K562 (cell line): ENCODE measurements around the gene SLC25A51. TPM values are rescaled to one million over a fixed set of nuclear protein-coding genes. Genes with fewer than 3 reads are reported as not detected.

Source experiments
- CHD1 ChIP-seq: fragments of 200-600 bp; sonication (generic); IDR thresholded peaks from one replicate; pipeline ENCODE4 v1.6.1; 2012; ENCODE audit warnings: mild to moderate bottlenecking, moderate library complexity, low read length, inconsistent platforms
- FOXA1 ChIP-seq: fragments of 450-650 bp; IDR thresholded peaks from 2 replicates; pipeline ENCODE4 v1.6.1; 2016; ENCODE audit warnings: mild to moderate bottlenecking, borderline replicate concordance
- GATAD2B ChIP-seq: fragments of 450-650 bp; IDR thresholded peaks from 2 replicates; pipeline ENCODE4 v1.6.1; 2017; ENCODE audit warnings: mild to moderate bottlenecking, borderline replicate concordance
- GTF2E2 ChIP-seq: fragments of 200-800 bp; sonication (Bioruptor generic); IDR thresholded peaks from 2 replicates; pipeline ENCODE4 v1.6.1; 2016; ENCODE audit warnings: missing genetic modification characterization, missing compliant biosample characterization
- SNRNP70 ChIP-seq: fragments of 200-400 bp; formaldehyde crosslinking; optimal IDR thresholded peaks from 2 replicates; pipeline ENCODE3; 2017; ENCODE audit warnings: low read depth, low read length
- TCFL5 ChIP-seq: fragments of 250-450 bp; sonication (Bioruptor Pico); conservative IDR thresholded peaks from 2 replicates; pipeline ENCODE4 v1.6.1; 2021; ENCODE audit warnings: mild to moderate bottlenecking, moderate library complexity, matching md5 sums
- polyA plus RNA-seq, 8 experiments: library from polyadenylated mRNA; depleted of rRNA in 4 of 8; stranded (reverse) in 5 of 8; unstranded in 3 of 8; fragments of >200 nt; fragmentation: Nextera tagmentation in 2 of 8; fragmentation: Illumina TruSeq in 1 of 8; extraction: Ambion mirVana in 2 of 8; extraction: Trizol in 1 of 8; gene quantifications; 2 replicates each; pipeline versions ENCODE4 v1.2.1 to v1.2.3, GENCODE V29; 2011 to 2014; ENCODE audit warnings: inconsistent platforms in 1 of 8, missing spikeins in 1 of 8
- total RNA-seq, 7 experiments: library from RNA; depleted of rRNA in 6 of 7; stranded (reverse); fragments of >200 nt in 6 of 7; fragmentation: Illumina TruSeq in 2 of 7; extraction: Trizol in 2 of 7; gene quantifications; 2 replicates each; pipeline versions ENCODE4 v1.2.1 to v1.2.3, GENCODE V29; 2011 to 2021; ENCODE audit warnings: low replicate concordance in 1 of 7
- TF ChIP-seq, protein P1 (sequence below): IDR thresholded peaks from 3 replicates; pipeline ENCODE4 v1.6.1; 2011; ENCODE audit warnings: borderline replicate concordance, mild to moderate bottlenecking; ENCODE audit not compliant: insufficient read length, insufficient read depth
- TF ChIP-seq, protein P2 (sequence below): fragments of 250-450 bp; sonication (Bioruptor Pico); IDR thresholded peaks from 2 replicates; pipeline ENCODE4 v1.4.0; 2020; ENCODE audit warnings: mild to moderate bottlenecking, moderate library complexity, borderline replicate concordance
- TF ChIP-seq, protein P3 (sequence below): IDR thresholded peaks from 2 replicates; pipeline ENCODE4 v1.6.1; 2012; ENCODE audit warnings: low read depth, low read length, improper control_type of control experiment, borderline replicate concordance

Gene SLC25A51
- total and polyA plus RNA-seq, 9 of the 15 experiments (the other 6 are each of a cell fraction or from before 2014, with no cell fraction given), result 9.1 to 40.7 (median 24.5) TPM

DNA sequence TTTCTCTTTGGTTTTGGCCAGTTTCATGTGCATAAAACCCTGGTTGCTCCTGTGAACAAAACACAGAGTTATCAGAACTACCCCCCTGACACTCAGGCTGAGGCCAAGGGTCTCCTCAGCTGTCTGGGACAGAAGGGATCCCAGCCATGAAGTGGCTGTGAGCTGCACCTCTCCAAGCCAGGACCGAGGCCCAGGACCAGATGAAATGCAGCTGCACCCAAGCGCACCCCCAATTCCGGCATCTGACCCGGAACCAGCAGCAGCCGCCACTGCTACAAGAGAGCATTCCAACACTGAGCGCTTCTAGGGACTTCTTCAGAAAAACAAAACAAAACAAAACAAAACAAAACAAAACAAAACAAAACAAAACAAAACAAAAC lies 16.0 kb upstream of the SLC25A51 start (continued):
- TF ChIP-seq, protein P1, sequence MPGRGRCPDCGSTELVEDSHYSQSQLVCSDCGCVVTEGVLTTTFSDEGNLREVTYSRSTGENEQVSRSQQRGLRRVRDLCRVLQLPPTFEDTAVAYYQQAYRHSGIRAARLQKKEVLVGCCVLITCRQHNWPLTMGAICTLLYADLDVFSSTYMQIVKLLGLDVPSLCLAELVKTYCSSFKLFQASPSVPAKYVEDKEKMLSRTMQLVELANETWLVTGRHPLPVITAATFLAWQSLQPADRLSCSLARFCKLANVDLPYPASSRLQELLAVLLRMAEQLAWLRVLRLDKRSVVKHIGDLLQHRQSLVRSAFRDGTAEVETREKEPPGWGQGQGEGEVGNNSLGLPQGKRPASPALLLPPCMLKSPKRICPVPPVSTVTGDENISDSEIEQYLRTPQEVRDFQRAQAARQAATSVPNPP, result no peak
- no peak for TF ChIP-seq GTF2E2 (tag)
- TF ChIP-seq, protein P2, sequence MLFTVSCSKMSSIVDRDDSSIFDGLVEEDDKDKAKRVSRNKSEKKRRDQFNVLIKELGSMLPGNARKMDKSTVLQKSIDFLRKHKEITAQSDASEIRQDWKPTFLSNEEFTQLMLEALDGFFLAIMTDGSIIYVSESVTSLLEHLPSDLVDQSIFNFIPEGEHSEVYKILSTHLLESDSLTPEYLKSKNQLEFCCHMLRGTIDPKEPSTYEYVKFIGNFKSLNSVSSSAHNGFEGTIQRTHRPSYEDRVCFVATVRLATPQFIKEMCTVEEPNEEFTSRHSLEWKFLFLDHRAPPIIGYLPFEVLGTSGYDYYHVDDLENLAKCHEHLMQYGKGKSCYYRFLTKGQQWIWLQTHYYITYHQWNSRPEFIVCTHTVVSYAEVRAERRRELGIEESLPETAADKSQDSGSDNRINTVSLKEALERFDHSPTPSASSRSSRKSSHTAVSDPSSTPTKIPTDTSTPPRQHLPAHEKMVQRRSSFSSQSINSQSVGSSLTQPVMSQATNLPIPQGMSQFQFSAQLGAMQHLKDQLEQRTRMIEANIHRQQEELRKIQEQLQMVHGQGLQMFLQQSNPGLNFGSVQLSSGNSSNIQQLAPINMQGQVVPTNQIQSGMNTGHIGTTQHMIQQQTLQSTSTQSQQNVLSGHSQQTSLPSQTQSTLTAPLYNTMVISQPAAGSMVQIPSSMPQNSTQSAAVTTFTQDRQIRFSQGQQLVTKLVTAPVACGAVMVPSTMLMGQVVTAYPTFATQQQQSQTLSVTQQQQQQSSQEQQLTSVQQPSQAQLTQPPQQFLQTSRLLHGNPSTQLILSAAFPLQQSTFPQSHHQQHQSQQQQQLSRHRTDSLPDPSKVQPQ (CRISPR knock-in tag), result no peak
- no peak for TF ChIP-seq TCFL5 (CRISPR knock-in tag)
- no peak for TF ChIP-seq FOXA1
- no peak for TF ChIP-seq CHD1
- TF ChIP-seq, protein P3, sequence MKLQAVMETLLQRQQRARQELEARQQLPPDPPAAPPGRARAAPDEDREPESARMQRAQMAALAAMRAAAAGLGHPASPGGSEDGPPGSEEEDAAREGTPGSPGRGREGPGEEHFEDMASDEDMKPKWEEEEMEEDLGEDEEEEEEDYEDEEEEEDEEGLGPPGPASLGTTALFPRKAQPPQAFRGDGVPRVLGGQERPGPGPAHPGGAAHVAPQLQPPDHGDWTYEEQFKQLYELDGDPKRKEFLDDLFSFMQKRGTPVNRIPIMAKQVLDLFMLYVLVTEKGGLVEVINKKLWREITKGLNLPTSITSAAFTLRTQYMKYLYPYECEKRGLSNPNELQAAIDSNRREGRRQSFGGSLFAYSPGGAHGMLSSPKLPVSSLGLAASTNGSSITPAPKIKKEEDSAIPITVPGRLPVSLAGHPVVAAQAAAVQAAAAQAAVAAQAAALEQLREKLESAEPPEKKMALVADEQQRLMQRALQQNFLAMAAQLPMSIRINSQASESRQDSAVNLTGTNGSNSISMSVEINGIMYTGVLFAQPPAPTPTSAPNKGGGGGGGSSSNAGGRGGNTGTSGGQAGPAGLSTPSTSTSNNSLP, result no peak
- no peak for TF ChIP-seq GATAD2B
- no peak for TF ChIP-seq SNRNP70
